Esophagus muscularis mucosa (tissue), 4 donors: ENCODE results near the gene PPP1R12B. TPM values are rescaled to one million over a fixed set of nuclear protein-coding genes. Genes with fewer than 3 reads are reported as not detected.
A peak's percentile ranks its signal among the peaks of the same experiment; 100 is the strongest.
"Not testable (repeated sequence)": the region's sequence is repeated elsewhere in the genome, so short reads cannot be mapped to it uniquely, and the experiment has no call there.

Source experiments
- DNase-seq: peaks from one replicate; pipeline ENCODE4 v3.0.0-alpha.2; 2017; ENCODE audit errors: extremely low spot score
- H3K27ac ChIP-seq, 4 donors: fragments of 200-600 bp; sonication (generic); replicated peaks in 1 of 4; 1 replicate in 3 of 4; 2 replicates in 1 of 4; pipeline ENCODE4 v1.5.1; 2016 to 2019; ENCODE audit warnings: mild to moderate bottlenecking in 1 of 4
- H3K27me3 ChIP-seq, 4 donors: fragments of 200-600 bp; sonication (generic); one replicate each; pipeline versions ENCODE4 v1.5.1 to v1.6.0; 2016 to 2019
- H3K36me3 ChIP-seq, 4 donors: fragments of 200-600 bp; sonication (generic); one replicate each; pipeline ENCODE4 v1.5.1; 2016 to 2019
- H3K4me1 ChIP-seq, 4 donors: fragments of 200-600 bp; sonication (generic); one replicate each; pipeline ENCODE4 v1.5.1; 2016 to 2019
- H3K4me3 ChIP-seq, 4 donors: fragments of 200-600 bp; sonication (generic); 1 replicate in 2 of 4; 2 replicates in 2 of 4; pipeline ENCODE4 v1.5.1; 2016 to 2019; ENCODE audit warnings: mild to moderate bottlenecking in 4 of 4, moderate library complexity in 1 of 4
- H3K9me3 ChIP-seq, 4 donors: fragments of 200-600 bp; sonication (generic); 1 replicate in 3 of 4; 2 replicates in 1 of 4; pipeline ENCODE4 v1.5.1; 2016 to 2019
- CTCF ChIP-seq, 3 experiments: fragments of 200-600 bp in 2 of 3; fragments of 450-650 bp in 1 of 3; sonication (generic) in 2 of 3; IDR thresholded peaks; one replicate each; pipeline ENCODE4 v1.5.1; 2017 to 2019; ENCODE audit warnings: antibody characterized with exemption in 3 of 3, mild to moderate bottlenecking in 2 of 3, moderate library complexity in 1 of 3
- EP300 ChIP-seq: sonication (generic); formaldehyde crosslinking; IDR thresholded peaks from one replicate; pipeline ENCODE4 v1.6.1; 2017; ENCODE audit warnings: antibody characterized with exemption
- POLR2A ChIP-seq: fragments of 450-650 bp; IDR thresholded peaks from one replicate; pipeline ENCODE4 v1.6.1; 2017; ENCODE audit warnings: antibody characterized with exemption, moderate library complexity, mild to moderate bottlenecking, low read depth
- POLR2AphosphoS5 ChIP-seq, 2 donors: sonication (generic); formaldehyde crosslinking; IDR thresholded peaks; one replicate each; pipeline ENCODE4 v1.6.1; 2017; ENCODE audit warnings: antibody characterized with exemption in 2 of 2
- WGBS: methylation state at CpG from one replicate; pipeline ENCODE4 v1.1.5; 2018; 5-methylcytosine and 5-hydroxymethylcytosine counted together
- intact Hi-C: fragments of 100-400 bp; cut with DNase I; formaldehyde crosslinking; loops from one replicate; pipeline ENCODE4 v1.15.1; 2023
- total RNA-seq, 4 donors: library from RNA; depleted of rRNA; stranded (reverse); fragments of >200 nt; gene quantifications; one replicate each; pipeline versions ENCODE4 v1.1.0 to v1.2.1, GENCODE V29; 2016

PPP1R12B gene
- total RNA-seq, 4 donors from 2014 or later = 692 to 1,262 (median 949) TPM

DNA sequence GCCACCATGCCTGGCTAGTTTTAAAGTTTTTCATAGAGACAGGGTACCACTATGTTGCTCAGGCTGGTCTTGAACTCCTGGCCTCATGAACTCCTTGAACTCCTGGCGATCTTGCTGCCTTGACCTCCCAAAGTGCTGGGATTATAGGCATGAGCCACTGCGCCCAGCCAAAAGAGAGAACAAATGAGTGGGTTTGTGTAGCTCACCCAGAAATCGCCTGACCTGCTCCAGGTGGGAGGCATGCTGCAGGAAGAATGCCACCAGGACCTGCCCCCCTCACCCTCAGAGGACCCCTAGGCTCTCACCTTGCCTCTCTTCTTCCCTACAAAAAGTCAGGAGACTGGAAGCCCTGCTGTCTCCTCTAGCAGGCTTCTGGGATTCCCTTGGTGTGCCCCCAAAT lies 272.9 kb downstream of the PPP1R12B start:
- intact Hi-C loops = loop anchor here (10.0 kb wide), 1 partner anchor 277 kb away; the partner anchor contains the start of genes PPP1R12B and UBE2T
- Histone ChIP-seq H3K4me3 (no peak overlapping the region), H3K4me1 (peaks cover 30 to 47% (median 42%) of the 10 kb centered on the region in 4 donors), H3K27ac (no peak overlapping the region), H3K9me3 (no peaks in the 10 kb centered on the region), H3K36me3 (no peaks in the 10 kb centered on the region), H3K27me3 (peaks cover 0 to 3% (median 0%) of the 10 kb centered on the region in 4 donors)
- 87% methylated on average over 3 of the region's 3 CpGs for WGBS
- DNase-seq = no peak
- TF ChIP-seq POLR2AphosphoS5 (IDR thresholded peaks at IDR 0.05) = no peak
- no peak for TF ChIP-seq EP300
- no peak for TF ChIP-seq CTCF (IDR thresholded peaks at IDR 0.05)
- TF ChIP-seq POLR2A = no peak

GRCh38 chr1:202622388-202622787 lies 273.9 kb downstream of the PPP1R12B start:
- Histone ChIP-seq H3K36me3 (no peaks in the 10 kb centered on the region), H3K27ac (no peak overlapping the region), H3K9me3 (no peaks in the 10 kb centered on the region), H3K4me3 (no peak overlapping the region), H3K4me1 (peaks cover 32 to 45% (median 41%) of the 10 kb centered on the region in 4 donors), H3K27me3 (peaks cover 0 to 3% (median 0%) of the 10 kb centered on the region in 4 donors)
- 93% methylated on average over 8 of the region's 8 CpGs for WGBS
- intact Hi-C loops = loop anchor here (10.0 kb wide), 1 partner anchor 278 kb away; the partner anchor contains the start of genes PPP1R12B and UBE2T
- TF ChIP-seq CTCF (IDR thresholded peaks at IDR 0.05) (no peak), POLR2AphosphoS5 (IDR thresholded peaks at IDR 0.05) (no peak), POLR2A (no peak), EP300 (no peak)
- DNase-seq = no peak

DNA sequence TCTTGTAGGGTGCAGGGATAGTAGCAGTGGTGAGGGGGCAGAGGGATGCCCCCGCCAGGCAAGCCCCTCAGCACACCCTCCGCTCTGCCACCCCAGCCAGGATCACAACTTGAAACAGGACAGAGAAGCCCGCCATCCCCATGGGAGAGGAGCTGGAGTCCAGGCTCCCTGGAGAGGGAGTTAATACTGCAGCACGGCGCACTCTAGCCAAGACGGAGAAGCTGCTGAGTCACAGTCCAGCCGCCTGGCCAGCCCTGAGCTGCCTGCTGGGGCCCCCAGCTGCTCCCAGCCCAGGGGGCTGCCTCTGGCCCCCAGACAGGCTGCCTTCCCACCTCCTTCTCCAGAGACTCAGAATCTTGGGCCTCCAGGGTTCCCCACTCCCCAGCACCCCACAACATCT lies 274.6 kb downstream of the PPP1R12B start:
- TF ChIP-seq CTCF (IDR thresholded peaks at IDR 0.05) = no peak
- no peak for TF ChIP-seq EP300
- no peak for TF ChIP-seq POLR2AphosphoS5 (IDR thresholded peaks at IDR 0.05)
- Histone ChIP-seq H3K27ac (peak overlapping the region in 3 of 4 donors; percentile 37 to 53 (median 49)), H3K4me3 (peak overlapping the region in 2 of 4 donors; percentile 5 to 14), H3K4me1 (peaks cover 32 to 41% (median 37%) of the 10 kb centered on the region in 4 donors), H3K9me3 (no peaks in the 10 kb centered on the region), H3K27me3 (peaks cover 0 to 3% (median 0%) of the 10 kb centered on the region in 4 donors), H3K36me3 (no peaks in the 10 kb centered on the region)
- 47% methylated on average over 4 of the region's 7 CpGs for WGBS
- no peak for DNase-seq
- intact Hi-C loops = loop anchor here (10.0 kb wide), 1 partner anchor 278 kb away; the partner anchor contains the start of genes PPP1R12B and UBE2T

DNA sequence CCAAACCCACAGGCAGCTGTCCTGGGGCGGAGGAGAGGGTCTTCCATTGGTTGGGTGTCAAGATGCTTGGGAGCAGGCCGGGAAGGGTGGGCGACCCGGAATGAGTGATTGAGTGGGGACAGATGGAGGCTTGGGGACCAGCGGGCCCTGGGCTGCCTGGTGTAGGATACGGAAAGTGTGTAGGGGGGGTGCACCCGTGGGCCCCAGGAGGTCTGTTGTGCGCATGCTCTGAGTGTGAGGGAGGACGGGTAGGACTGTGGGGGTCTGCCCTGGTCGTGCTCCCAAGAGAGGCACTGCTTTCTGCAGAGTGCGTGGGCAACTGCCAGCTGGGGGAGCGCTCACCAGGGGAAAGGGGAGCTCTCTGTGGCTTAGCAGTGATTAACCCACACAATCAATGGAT lies 275.0 kb downstream of the PPP1R12B start:
- 64% methylated on average over 12 of the region's 12 CpGs for WGBS
- not testable (repeated sequence) for H3K9me3 ChIP-seq, H3K36me3 ChIP-seq, DNase-seq, H3K27me3 ChIP-seq
- H3K4me1 ChIP-seq = peaks cover 31 to 37% (median 33%) of the 10 kb centered on the region in 4 donors
- peak overlapping the region in 2 of 4 donors; percentile 5 to 14 for H3K4me3 ChIP-seq
- intact Hi-C loops = loop anchor here (10.0 kb wide), 1 partner anchor 279 kb away; the partner anchor contains the start of genes PPP1R12B and UBE2T
- peak overlapping the region in 3 of 4 donors; percentile 37 to 53 (median 49) for H3K27ac ChIP-seq

GRCh38 chr1:202624088-202624780 lies 275.7 kb downstream of the PPP1R12B start:
- TF ChIP-seq POLR2AphosphoS5 (IDR thresholded peaks at IDR 0.05) = no peak
- TF ChIP-seq POLR2A = no peak
- no peak for TF ChIP-seq EP300
- no peak for TF ChIP-seq CTCF (IDR thresholded peaks at IDR 0.05)
- Histone ChIP-seq H3K27ac (no peak overlapping the region), H3K4me3 (no peak overlapping the region), H3K9me3 (no peaks in the 10 kb centered on the region), H3K27me3 (peaks cover 0 to 8% (median 0%) of the 10 kb centered on the region in 4 donors), H3K36me3 (no peaks in the 10 kb centered on the region), H3K4me1 (peaks cover 23 to 30% (median 26%) of the 10 kb centered on the region in 4 donors)
- no peak for DNase-seq
- 81% methylated on average over 7 of the region's 7 CpGs for WGBS
- intact Hi-C loops = loop anchor here (10.0 kb wide), 1 partner anchor 279 kb away; the partner anchor contains the start of genes PPP1R12B and UBE2T
